ENCODE results near the gene CACNA1E.
A peak's percentile ranks its signal among the peaks of the same experiment; 100 is the strongest.

CACNA1E gene

DNA sequence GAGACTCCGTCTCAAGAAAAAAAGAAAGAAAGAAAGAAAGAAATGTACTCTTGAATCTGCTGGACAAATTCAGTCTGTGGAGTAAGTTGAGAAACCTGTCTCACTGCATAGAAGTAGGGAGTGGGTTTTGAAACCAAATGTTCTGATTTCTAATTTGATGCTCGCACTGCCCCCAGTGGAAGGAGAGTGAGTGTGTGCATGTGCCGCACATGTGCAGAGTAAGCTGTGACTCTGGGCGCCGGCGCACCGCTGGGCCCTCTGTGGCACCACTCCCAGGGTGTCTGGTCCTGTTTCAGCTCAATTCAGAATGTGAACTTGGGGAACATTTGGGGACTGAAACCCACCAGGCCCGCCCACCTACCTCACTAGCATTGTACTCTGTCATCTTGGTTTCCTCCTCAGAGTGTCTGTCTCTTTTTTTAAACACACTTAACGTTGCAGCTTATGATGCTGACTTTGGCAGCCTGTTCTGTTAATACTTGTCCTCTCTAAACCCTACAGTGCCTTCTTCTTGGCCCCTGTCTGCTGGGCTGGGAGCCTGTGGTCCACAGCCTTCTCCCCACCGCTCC lies 104.6 kb downstream of the CACNA1E start:
- peak; percentile 18 for DNase-seq (ENCODE audit: low spot score)

DNA sequence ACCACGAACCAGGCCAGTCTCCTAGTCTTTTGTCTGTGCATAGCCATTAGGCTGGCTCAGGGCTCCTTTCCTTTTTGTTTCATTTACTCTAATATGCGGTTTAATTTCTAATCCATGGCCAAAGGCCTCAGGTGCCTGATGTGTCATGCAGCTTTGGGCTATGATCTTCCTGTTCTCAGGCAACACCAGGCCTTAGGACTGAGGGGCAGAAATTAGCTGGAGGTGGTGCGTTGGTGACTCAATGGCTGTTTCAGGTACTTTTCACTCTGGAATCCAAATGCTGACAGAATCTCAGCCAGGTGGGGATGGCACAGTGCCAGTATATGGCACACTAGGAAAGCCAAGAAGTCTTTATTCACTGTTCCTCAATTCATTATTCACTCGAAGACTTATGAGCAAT lies 105.3 kb downstream of the CACNA1E start:
- no peak for DNase-seq (ENCODE audit: low spot score)

DNA sequence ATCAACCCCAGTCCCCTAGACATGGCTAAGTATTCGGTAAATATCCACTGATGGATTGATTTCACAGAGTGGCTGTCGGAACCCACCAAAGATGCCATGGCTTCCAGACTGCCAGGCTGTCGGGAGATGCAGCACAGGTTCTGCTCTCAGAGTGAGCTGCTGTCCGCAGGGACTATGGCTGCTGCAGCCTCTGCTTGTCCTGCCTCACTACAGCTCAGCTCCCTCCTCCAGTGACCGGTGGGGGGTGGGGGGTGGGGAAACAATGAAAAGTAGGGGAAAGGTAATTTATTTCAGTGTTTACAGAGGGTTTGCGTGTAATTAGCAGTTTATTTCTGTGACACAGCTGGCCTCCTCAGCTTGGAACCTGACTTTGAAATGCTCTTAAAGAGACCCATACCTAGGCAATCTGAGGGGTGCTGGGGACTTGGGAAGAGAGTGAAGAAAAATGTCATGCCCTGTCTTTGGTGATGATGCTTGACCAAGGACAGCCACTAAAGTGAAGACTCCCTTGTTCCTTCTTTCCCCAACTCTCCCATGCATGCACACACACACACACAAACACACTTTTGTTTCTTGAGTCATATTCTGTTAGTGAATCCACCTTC lies 109.0 kb downstream of the CACNA1E start:
- DNase-seq (ENCODE audit: low spot score), result no peak

- DNase-seq (ENCODE audit: low spot score), result no peak
Measured at GRCh38 chr1:181593042-181593441, 109.7 kb downstream of the CACNA1E start.

DNA sequence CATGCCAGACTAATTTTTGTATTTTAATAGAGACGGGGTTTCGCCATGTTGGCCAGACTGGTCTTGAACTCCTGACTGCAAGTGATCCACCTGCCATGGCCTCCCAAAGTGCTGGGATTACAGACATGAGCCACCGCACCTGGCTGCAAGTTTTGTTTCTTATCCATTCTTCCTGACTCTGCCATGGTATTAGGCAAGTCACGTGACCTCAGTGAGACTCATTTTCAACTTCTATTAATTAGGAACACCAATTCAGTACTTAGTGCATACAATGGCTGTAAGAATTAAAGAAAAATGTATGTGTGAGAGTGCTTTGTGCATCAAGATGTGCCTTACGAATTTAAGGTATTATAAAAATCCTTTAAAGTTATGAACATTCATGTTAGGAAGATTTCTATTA lies 111.2 kb downstream of the CACNA1E start:
- no peak for DNase-seq (ENCODE audit: low spot score)

DNA sequence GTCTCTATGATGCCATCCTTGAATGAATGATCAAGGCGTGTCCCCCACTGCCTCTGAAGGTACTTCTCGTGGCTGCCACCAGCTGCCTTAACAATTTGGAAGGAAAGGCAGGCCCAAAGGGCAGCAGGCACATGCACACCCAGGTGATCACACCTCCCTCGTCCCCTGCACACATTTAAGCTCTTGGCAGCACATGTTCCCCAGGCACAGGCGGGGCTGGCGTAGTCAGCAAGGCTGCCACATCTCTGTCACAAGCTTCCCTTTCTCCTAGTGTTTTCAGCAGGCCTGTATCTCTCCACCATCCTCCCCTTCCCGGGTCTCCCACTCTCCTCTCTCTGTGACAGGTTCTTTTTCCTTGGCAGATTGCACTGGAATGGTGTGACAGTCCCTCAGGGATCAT lies 111.9 kb downstream of the CACNA1E start:
- DNase-seq (ENCODE audit: low spot score), result no peak

DNA sequence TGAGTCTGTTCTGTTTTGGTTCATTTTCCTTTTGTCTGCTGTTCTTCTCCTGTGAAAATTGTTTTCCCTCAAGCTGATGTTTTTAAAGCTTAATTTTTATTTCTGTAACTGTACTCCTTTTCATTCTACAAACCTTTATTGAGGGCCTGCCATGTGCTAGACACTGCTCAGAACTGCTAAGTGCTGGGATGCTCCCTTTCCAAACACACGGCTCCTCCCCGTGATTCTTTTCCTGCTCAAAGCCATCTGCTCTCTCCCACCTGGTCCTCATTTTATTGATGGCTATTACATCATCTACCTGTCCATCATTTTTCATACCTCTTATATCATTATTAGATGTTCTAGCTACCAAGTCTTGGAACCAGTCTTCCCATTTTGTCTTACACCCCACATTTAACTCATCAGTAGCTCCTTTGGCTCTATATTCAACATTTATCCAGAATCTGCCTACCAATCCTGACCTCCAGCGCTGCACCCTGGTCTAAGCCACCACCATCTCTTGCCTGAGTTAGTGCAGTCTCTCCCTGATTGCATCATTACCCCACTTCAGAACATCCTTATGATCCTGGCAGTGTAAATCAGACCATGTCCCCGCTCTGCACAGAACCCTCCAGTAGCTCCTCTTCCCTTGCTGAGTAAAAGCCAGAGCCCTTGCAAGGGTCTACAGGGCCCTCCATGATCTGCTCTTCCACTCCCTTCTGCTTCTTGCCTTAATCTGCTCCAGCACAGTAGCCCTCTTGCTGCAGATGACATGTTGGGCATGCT lies 118.1 kb downstream of the CACNA1E start:
- no peak for DNase-seq (ENCODE audit: low spot score)

- DNase-seq (ENCODE audit: low spot score), result no peak
Measured at GRCh38 chr1:181603735-181604410, 120.6 kb downstream of the CACNA1E start.

- DNase-seq (ENCODE audit: low spot score), result no peak
Measured at GRCh38 chr1:181604482-181605249, 121.3 kb downstream of the CACNA1E start.

GRCh38 chr1:181607524-181607923 lies 124.2 kb downstream of the CACNA1E start:
- DNase-seq (ENCODE audit: low spot score), result no peak

GRCh38 chr1:181608386-181608785 lies 125.1 kb downstream of the CACNA1E start:
- no peak for DNase-seq (ENCODE audit: low spot score)

DNA sequence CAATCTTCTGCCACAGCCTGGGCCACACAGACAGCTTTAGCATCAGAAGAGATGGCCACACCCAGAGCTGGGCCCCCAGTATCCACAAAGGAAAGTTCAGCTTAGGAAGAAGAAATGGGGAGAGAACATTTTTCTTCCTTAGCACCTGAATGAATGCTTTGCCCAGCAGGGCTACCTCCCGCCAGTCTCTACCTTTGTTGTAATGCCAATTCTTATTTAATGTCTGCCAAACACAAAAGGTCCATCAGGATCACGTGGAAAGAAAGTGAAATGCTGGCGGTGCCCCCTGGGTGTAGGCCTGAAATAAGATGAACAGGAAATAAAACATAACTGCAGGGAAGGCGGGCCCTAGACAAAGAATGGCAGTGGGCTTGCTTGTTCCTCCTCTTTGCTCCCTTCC lies 125.6 kb downstream of the CACNA1E start:
- DNase-seq (ENCODE audit: low spot score), result no peak

- no peak for DNase-seq (ENCODE audit: low spot score)
Measured at GRCh38 chr1:181612100-181612499, 128.8 kb downstream of the CACNA1E start.

DNA sequence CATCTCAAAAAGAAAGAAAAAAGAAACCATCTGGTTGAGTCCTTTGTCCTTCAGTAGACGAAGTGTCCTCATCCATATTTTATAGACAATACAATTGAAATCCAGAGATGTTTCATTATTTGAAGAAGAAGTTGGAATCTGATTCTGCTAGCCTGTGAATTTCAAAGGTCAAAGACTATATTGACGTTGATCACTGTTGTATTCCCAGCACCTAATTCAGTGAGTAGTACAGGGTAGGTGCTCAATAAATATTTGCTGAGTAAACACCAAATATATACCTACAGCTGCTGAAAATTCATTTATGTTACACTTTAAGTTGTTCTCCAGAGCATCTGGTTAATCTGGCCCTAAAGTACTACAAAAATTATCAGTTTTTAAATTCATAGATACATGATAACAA lies 135.2 kb downstream of the CACNA1E start:
- DNase-seq (ENCODE audit: low spot score), result no peak

GRCh38 chr1:181620183-181620582 lies 136.9 kb downstream of the CACNA1E start:
- DNase-seq (ENCODE audit: low spot score), result no peak

GRCh38 chr1:181623850-181624249 lies 140.5 kb downstream of the CACNA1E start:
- DNase-seq (ENCODE audit: low spot score), result no peak

- DNase-seq (ENCODE audit: low spot score), result no peak
Measured at GRCh38 chr1:181626279-181626938, 143.1 kb downstream of the CACNA1E start.

- DNase-seq (ENCODE audit: low spot score), result no peak
Measured at GRCh38 chr1:181630398-181630797, 147.1 kb downstream of the CACNA1E start.

- no peak for DNase-seq (ENCODE audit: low spot score)
Measured at GRCh38 chr1:181630838-181631237, 147.5 kb downstream of the CACNA1E start.

- DNase-seq (ENCODE audit: low spot score), result no peak
Measured at GRCh38 chr1:181632492-181632891, 149.2 kb downstream of the CACNA1E start.

GRCh38 chr1:181632960-181633359 lies 149.6 kb downstream of the CACNA1E start:
- no peak for DNase-seq (ENCODE audit: low spot score)

DNA sequence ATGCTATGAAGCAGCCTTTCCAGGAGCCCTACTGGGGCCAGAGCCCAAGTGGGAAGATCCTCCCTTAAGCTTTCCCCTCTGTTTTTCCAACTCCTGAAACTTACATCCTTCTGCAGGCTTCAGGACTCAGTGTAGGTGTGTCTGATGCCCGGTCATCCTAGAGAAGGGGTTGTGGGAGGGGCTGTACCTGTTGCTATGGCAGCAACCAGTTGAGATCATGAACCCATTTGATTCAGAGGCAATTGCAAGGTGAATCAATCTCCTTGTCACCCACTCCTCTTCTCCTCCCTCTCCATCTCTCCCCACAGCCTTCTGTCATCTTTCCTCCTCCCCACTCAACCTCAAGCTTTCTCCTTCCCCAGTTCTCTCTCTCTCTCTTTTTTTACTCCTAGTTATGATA lies 151.8 kb downstream of the CACNA1E start:
- no peak for DNase-seq (ENCODE audit: low spot score)
